ENCODE results near the gene AHNAK. TPM values are rescaled to one million over a fixed set of nuclear protein-coding genes. Genes with fewer than 3 reads are reported as not detected.

Gene AHNAK
- total RNA-seq, 4 donors from 2014 or later: 1,348 to 2,181 (median 1,745) TPM

DNA sequence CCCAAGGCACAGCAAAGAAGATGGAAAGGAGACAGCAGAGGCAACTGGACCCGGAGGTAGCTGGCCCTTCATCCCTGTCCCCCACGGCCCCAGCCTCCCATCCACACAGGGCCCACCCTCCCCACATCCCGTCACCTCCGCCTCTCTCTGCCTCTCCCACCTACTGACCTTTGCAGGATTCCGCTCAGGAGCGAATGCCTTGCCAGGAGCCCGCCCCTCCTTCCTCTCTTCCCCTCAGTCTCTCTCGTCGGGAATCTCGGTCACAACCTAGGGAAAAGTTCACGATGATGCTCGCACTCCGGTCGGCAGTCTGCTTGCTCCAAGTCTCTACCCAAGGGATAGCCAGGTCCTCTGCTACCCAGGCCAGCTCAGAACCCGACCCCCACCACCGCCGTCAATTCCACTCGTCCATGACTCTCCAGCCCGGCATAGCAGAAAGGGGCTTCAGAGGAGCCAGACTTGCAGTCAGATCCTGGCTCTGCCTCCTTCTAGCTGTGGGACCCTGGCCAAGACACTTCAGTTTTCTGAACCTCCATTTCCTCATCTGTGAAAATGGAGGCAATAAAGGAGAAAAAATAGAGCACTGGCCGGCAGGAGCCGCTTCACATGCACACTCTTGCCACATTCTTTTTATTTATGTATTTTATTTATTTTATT, 10.2 kb downstream of the AHNAK start:
- no peaks in the 10 kb centered on the region for H3K9me3 ChIP-seq
- WGBS, 2 donors (ENCODE audit: low coverage in 1 of 2): 22 to 45% methylated on average over 11 to 16 of the region's 21 CpGs
- peak overlapping the region in 1 of 2 donors; percentile 17 for H3K4me3 ChIP-seq
- no peak for ATAC-seq
- peaks cover 0 to 99% (median 55%) of the 10 kb centered on the region in 3 donors for H3K4me1 ChIP-seq
- no peak for TF ChIP-seq POLR2A (IDR thresholded peaks at IDR 0.05)
- no peaks in the 10 kb centered on the region for H3K27me3 ChIP-seq
- peak overlapping the region in 3 of 4 donors; percentile 75 to 99 (median 94) for H3K27ac ChIP-seq
- peaks cover 0 to 60% of the 10 kb centered on the region in 2 donors for H3K36me3 ChIP-seq

DNA sequence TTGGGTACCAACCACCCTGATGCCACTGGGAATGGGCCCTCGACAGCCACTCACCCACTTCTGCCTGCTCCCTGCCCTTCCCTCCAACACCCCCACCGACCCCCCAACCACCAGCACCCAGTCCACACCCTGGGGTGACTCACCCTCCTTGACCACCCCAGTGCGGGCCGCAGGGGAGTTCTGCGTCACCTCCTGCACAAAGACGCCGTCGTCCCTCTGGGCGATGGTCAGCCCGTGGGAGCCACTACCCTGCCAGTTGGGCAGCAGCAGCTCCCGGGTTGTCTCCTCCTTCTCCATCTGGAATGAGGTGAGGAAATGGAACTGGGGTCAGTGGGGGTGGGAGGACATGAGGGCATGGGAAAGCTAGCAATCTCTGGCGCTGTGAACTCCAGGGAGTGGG, 10.8 kb downstream of the AHNAK start:
- no peaks in the 10 kb centered on the region for H3K9me3 ChIP-seq
- H3K27me3 ChIP-seq: no peaks in the 10 kb centered on the region
- H3K27ac ChIP-seq: peak overlapping the region in 3 of 4 donors; percentile 75 to 99 (median 94)
- peaks cover 0 to 97% (median 49%) of the 10 kb centered on the region in 3 donors for H3K4me1 ChIP-seq
- H3K36me3 ChIP-seq: peaks cover 2 to 67% of the 10 kb centered on the region in 2 donors
- TF ChIP-seq EP300 (IDR thresholded peaks at IDR 0.05) (no peak), POLR2AphosphoS5 (IDR thresholded peaks at IDR 0.05) (no peak)
- TF ChIP-seq, protein P1, sequence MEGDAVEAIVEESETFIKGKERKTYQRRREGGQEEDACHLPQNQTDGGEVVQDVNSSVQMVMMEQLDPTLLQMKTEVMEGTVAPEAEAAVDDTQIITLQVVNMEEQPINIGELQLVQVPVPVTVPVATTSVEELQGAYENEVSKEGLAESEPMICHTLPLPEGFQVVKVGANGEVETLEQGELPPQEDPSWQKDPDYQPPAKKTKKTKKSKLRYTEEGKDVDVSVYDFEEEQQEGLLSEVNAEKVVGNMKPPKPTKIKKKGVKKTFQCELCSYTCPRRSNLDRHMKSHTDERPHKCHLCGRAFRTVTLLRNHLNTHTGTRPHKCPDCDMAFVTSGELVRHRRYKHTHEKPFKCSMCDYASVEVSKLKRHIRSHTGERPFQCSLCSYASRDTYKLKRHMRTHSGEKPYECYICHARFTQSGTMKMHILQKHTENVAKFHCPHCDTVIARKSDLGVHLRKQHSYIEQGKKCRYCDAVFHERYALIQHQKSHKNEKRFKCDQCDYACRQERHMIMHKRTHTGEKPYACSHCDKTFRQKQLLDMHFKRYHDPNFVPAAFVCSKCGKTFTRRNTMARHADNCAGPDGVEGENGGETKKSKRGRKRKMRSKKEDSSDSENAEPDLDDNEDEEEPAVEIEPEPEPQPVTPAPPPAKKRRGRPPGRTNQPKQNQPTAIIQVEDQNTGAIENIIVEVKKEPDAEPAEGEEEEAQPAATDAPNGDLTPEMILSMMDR (IDR thresholded peaks at IDR 0.05): no peak
- no peak overlapping the region for H3K4me3 ChIP-seq
- 50% methylated on average over 1 of the region's 12 CpGs; no CpG with 5 or more reads in 1 of the 2 donors for WGBS, 2 donors (ENCODE audit: low coverage in 1 of 2)
- no peak for ATAC-seq

DNA sequence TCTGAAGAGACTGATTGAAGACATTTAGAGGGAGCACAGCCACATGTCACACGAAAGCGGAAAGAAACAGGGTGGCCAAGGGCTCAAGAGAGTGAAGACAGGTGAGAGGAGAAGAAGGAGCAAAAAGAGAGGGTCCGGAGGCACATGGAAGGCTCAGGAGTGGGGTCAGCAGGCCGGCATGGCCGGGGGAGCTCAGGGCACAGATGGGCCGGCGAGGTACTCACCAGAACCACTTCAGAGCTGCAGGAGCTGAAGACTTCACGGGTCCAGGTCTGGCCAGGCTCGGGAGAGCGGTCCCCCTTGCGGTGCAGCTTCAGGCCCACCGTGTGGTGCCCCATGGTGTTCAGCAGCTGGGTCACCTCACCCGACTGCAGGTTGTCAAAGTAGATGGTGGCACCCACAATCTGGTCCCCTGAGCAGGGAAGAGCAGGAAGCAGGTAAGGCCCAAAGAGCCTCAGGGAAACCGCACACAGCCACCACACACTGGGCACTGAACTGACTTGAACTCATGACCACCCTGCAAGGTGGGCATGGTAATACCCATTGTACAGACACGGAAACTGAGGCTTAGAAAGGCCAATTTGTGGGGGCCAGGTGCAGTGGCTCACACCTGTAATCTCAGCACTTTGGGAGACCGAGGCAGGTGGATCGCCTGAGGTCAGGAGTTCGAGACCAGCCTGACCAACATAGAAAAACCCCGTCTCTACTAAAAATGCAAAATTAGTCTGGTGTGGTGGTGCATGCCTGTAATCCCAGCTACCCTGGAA, 11.6 kb downstream of the AHNAK start:
- Histone ChIP-seq H3K36me3 (peaks cover 3 to 75% of the 10 kb centered on the region in 2 donors), H3K27ac (peak overlapping the region in 2 of 4 donors; percentile 20 to 99), H3K4me1 (peaks cover 0 to 97% (median 44%) of the 10 kb centered on the region in 3 donors), H3K27me3 (no peaks in the 10 kb centered on the region), H3K4me3 (no peak overlapping the region), H3K9me3 (no peaks in the 10 kb centered on the region)
- WGBS, 2 donors (ENCODE audit: low coverage in 1 of 2): 85 to 90% methylated on average over 4 to 16 of the region's 19 CpGs
- TF ChIP-seq POLR2A (IDR thresholded peaks at IDR 0.05) (no peak), EP300 (IDR thresholded peaks at IDR 0.05) (no peak), POLR2AphosphoS5 (IDR thresholded peaks at IDR 0.05) (no peak)
- TF ChIP-seq, protein P1 (IDR thresholded peaks at IDR 0.05): no peak
- ATAC-seq: no peak

DNA sequence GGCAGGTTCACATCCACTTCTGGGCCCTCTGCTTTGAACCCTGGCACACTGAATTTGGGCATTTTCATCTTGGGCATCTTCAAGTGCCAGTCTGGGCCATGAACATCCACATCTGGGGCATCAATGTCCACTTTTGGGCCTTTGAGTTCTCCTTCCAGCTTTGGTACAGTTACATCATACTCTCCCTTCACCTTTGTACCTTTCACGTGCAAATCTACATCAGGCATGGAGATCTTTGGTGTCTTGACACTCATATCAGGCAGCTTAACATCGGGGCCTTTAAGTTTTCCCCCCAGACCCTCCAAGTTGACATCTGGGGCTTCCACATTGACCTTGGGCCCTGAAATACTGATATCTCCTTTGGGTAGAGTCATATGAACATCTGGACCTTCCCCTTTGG, 14.5 kb downstream of the AHNAK start:
- Histone ChIP-seq H3K4me1 (peaks cover 0 to 84% (median 16%) of the 10 kb centered on the region in 3 donors), H3K27ac (peak overlapping the region in 1 of 4 donors; percentile 29)
- TF ChIP-seq POLR2AphosphoS5 (IDR thresholded peaks at IDR 0.05): no peak

DNA sequence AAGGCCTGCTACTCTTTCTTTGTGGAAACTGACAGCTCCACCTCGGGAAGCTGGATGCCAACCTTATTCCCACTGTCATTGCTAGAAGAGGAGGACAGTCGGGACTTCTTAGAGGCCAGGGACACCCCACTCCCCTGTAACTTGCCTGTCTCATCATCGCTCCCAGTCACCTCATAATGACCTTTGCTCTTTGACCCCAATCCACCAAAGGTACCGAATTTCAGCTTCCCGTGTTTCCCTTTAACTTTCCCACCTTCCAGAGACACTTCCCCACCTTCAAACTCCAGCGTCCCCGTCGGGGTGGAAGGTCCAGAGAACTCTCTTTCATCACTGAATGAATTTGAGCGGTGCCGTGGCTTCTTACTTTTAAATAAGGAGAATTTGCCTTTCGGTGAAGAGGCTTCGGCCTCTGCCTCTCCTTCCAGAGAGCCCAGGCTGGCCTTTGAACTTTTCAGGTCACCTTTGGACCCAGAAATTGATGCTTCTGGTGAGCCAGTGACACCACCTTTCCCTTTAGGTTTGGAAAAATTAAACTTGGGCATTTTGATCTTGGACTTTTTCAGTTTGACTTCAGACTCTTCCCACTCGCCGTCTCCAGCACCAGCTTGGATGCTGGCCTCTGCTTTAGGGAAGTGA, 29.8 kb downstream of the AHNAK start:
- ATAC-seq: no peak
- peaks cover 0 to 78% of the 10 kb centered on the region in 2 donors for H3K36me3 ChIP-seq
- TF ChIP-seq EP300 (IDR thresholded peaks at IDR 0.05) (no peak), POLR2A (IDR thresholded peaks at IDR 0.05) (no peak), POLR2AphosphoS5 (IDR thresholded peaks at IDR 0.05) (no peak)
- TF ChIP-seq, protein P1 (IDR thresholded peaks at IDR 0.05): no peak
- H3K4me3 ChIP-seq: no peak overlapping the region
- peaks cover 0 to 79% (median 0%) of the 10 kb centered on the region in 3 donors for H3K4me1 ChIP-seq
- H3K9me3 ChIP-seq: no peaks in the 10 kb centered on the region
- 83 to 93% methylated on average over 3 to 6 of the region's 14 CpGs for WGBS, 2 donors (ENCODE audit: low coverage in 1 of 2)
- no peaks in the 10 kb centered on the region for H3K27me3 ChIP-seq
- peak overlapping the region in 3 of 4 donors; percentile 23 to 45 (median 28) for H3K27ac ChIP-seq

More for the DNA sequence above, 14.5 kb downstream of the AHNAK start:
- no peak for ATAC-seq
- Histone ChIP-seq H3K4me3 (no peak overlapping the region), H3K36me3 (peaks cover 3 to 95% of the 10 kb centered on the region in 2 donors), H3K9me3 (no peaks in the 10 kb centered on the region), H3K27me3 (no peaks in the 10 kb centered on the region)
- WGBS, 2 donors (ENCODE audit: low coverage in 1 of 2): 100% methylated on average over 1 of the region's 2 CpGs; no CpG with 5 or more reads in 1 of the 2 donors

Measured in gastroesophageal sphincter (tissue), 4 donors.